ENCODE measurements around the gene USP40.
A peak's percentile ranks its signal among the peaks of the same experiment; 100 is the strongest.

USP40 gene

DNA sequence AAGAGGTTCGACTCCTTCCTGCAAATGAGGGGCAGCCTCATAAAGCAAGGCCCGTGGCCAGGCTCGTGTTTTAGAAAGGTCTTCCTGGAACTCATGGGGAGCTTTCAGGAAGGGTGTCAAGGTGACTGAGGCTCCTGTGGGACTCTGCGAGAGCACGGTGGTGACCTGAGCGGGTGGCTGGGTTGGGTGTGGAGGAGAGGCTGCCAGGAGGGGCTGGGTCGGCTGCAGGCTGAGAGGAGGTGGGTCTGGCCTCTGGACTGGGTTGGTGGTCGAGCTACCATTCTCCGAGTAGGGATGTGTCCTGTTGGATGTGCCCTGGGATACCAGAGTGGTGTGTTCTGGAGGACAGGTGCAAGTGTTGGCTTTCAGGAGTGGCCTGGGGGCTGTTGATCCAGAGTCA lies 125.9 kb downstream of the USP40 start:
- DNase-seq, result no peak

DNA sequence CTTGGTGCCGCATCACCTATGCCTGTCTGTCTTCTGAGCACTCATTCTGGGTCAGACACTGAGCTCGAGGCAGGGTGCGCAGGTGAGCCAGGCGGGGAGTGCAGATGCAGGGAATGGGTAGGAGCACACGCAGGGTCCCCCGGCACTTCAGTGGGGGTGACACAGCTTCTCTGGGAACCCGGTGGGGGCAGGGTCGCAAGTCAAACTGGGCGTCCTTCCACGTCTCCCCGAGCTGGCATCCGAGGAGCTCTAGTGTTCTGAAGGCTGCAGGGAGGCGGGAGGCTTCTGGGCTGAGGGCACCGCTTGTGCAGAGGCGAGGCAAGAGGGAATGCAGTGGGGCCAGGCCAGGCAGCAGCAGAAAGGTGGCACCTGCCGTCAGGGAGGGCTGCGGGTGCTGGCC lies 126.3 kb downstream of the USP40 start:
- DNase-seq, result no peak

DNA sequence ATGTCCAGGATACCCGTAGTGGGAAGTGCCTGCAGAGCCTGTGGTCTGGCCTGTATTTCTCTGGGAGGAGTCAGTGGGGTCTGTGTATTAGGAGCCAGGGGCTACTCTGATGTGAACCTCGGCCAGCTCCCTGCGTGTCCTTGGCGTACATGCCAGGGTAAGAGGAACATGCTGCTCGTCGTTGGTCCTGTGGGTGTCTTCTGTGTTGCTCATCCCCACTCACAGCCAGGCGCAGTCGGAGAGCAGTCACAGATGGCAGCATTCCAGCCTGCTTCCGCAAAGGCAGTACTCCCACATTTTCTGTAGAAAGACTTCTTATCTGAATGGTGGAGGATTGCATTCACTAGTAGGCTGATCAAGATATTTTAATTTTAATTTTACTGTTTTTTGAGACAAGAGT lies 127.4 kb downstream of the USP40 start:
- DNase-seq, result no peak

- no peak for DNase-seq
These were observed 127.9 kb downstream of the USP40 start for GRCh38 chr2:233438573-233439147.

GRCh38 chr2:233437439-233437955 lies 129.1 kb downstream of the USP40 start:
- no peak for DNase-seq

DNA sequence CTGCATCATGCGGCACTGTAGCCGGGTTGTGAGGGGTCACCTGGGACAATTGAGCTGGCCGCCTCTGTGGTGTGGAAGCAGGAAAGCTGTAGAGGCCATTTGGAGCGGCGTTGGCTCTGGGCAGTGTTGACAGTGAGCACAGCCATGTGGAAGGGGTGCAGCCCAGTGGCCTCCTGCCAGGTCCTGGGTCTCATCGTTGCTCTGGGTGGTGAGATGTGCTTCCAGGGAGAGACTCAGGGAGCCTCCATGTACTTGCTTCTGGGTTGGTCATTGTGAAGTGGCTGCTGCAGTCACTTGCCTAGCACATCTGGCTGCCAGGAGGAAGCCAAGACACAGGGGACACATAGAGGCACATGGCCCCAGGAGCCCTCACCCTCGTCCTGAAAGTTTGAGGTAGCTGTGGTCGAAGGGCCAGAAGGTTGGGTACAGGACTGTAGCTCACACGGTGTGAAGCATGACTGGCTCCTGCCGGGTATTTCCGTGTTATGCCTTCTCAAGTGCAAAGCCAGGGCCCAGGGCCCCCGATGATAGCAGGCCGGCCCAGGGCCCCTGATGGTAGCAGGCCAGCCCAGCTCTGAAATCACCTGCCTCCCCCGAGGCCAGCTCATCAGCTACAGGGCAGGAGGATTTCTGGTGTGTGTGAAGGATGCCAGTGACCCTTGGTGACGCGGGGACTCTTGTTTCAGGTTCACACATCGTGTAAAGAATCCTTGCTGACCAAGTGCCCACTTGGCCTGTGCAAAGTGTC lies 129.7 kb downstream of the USP40 start:
- DNase-seq, result no peak

DNA sequence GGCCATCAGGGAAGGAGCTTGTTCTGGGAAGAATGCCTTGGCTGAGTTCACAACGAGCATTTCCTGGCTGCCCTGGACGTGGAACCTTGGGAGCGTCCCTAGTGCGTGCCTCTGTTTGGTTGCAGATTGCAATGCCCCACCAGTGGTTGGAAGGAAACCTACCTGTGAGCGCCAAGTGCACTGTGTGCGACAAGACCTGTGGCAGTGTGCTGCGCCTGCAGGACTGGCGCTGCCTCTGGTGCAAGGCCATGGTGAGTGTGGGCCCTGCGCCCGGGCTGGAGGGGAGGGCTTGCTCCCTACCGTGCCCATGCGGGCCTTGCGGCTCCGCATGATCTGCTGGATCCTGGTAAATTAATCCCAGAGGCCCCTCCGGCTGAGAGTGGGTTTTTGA lies 130.4 kb downstream of the USP40 start:
- no peak for DNase-seq

- DNase-seq, result no peak
These were observed 131.0 kb downstream of the USP40 start for GRCh38 chr2:233435436-233436190.

DNA sequence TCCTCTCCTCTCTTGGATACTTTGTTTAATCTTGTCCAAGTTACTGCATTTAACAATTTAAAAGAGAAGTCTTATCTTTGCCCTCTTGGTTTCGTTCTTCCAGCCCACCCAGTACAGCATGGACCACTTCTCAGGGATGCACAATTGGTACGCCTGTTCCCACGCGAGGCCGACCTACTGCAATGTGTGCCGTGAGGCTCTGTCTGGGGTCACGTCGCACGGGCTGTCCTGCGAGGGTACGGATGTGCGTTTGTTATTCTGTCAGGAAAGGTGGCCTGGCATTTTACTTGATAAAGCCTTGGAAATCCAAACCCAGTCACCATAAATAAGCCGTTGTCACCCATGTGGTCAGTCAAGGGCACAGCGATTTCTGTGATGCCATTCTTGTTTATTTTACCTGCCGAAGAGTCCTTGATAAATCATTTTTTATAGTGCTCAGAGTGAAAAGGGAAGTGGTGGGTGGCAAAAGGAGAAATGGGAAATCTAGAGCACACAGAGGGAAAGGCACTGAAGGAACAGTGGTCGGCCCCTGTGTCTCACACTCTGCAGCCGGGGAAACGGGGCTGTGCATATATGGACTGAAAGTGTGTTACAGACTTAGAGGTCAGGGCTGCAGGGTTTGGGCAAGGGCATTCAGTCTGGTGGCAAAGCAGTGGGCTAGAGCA lies 131.8 kb downstream of the USP40 start:
- no peak for DNase-seq

DNA sequence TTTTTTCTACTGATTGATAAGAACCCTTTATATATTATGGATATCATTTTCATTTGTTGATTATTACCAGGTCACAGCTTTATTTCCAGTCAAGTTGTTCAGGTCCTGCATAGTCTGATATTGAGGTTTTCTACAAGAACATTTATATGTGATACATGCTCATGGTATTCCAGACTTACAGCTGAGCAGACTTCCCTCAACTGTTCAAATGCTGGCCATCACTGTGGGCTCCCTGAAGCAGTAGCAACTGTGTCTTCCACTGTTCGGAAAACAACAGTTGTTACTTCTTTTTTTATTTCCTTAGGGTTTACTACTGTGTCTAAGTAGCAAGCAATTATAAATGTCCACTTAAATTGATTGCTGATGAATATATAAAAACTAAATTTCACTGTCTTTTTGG lies 132.8 kb downstream of the USP40 start:
- DNase-seq, result no peak

GRCh38 chr2:233433029-233433428 lies 133.6 kb downstream of the USP40 start:
- no peak for DNase-seq

GRCh38 chr2:233430651-233431050 lies 135.9 kb downstream of the USP40 start:
- DNase-seq, result no peak

- peak; percentile 51 for DNase-seq
These were observed 136.5 kb downstream of the USP40 start for GRCh38 chr2:233430081-233430480.

DNA sequence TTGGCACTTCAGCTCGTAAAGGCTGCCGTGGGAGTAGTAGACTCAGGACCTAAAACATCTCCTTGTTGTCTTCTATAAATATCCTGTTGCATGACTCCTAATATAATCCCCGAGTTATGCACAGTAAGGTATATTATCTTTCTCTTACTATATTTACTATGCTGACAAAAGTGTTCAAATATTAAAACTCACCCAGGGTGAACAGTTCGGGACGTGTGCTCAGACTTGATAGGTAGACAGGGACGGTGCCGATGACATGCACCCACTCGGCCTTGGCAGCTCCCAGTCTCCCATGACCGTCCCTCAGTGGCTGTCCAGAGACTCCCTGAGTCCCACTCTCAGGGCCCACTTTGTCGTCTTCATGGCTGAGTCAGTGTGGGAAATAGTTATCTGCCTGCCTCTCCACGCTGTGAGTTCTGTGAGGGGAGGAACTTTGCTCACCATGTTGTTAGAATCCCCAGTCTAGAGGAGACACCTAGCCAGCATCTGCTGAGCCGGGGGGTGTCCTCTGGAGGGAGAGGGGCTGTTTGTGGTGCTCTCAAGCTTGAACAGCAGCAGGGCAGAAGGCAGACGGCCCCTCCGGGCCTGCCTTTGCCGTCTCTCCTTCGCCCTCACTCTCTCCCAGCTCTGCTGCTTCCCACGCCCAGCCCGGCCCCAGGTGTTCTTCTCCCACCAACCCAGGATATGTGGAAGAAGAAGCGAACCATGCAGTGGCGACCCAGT lies 137.2 kb downstream of the USP40 start:
- DNase-seq, result no peak

GRCh38 chr2:233428438-233428837 lies 138.1 kb downstream of the USP40 start:
- no peak for DNase-seq

- DNase-seq, result no peak
These were observed 138.6 kb downstream of the USP40 start for GRCh38 chr2:233428008-233428407.

DNA sequence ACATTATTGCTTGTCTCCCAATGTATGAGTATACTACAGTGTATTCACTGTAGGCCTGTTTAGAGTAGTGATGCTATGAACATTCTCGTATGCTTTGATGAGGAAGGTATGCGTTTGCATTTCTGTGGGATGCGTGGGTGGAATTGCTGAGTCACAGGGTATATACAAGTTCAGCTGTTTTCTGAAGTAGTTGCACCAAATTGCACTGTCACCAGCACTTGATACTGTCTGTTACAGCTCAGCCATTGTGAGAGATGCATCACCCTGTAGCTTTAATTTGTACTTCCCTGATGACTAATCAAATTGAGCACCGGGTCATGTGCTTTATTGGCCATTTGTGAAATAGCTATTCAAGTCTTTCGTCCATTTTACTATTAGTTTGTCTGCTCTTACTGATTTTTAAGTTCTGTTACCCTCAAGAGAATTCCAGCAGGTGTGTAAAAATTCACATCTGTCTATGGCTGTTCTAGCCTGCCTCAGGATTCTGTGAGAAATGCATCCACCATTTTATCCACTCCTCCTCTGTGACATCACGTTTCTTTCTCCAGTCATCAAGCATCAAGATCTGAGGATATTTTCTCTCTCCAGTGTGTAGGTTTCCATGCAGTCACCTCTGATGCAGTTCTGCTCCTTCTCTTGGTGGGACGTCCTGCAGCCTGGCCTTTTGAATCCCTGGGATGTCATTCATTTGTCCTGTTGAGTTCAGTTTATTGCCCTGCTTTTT lies 139.8 kb downstream of the USP40 start:
- no peak for DNase-seq
